Type B pancreatic cell (in vitro differentiated cells): ENCODE data around the gene AACS. TPM values are rescaled to one million over a fixed set of nuclear protein-coding genes. Genes with fewer than 3 reads are reported as not detected.
A peak's percentile ranks its signal among the peaks of the same experiment; 100 is the strongest.

ENCODE experiments used
- DNase-seq: peaks from one replicate; pipeline ENCODE4 v3.0.0; 2021; ENCODE audit warnings: mixed read lengths; ENCODE audit not compliant: unreplicated experiment; ENCODE audit errors: extremely low spot score
- H3K27ac Mint-ChIP-seq: 2 replicates; pipeline ENCODE4 v1.8.0; 2021; ENCODE audit warnings: mild to moderate bottlenecking, mixed read lengths
- H3K27me3 Mint-ChIP-seq: 2 replicates; pipeline ENCODE4 v1.8.0; 2021; ENCODE audit warnings: mixed read lengths
- H3K36me3 Mint-ChIP-seq: 2 replicates; pipeline ENCODE4 v1.8.0; 2021; ENCODE audit warnings: mixed read lengths
- H3K4me1 Mint-ChIP-seq: one replicate; pipeline ENCODE4 v1.8.0; 2021; ENCODE audit warnings: mixed read lengths; ENCODE audit not compliant: unreplicated experiment
- H3K4me3 Mint-ChIP-seq: 2 replicates; pipeline ENCODE4 v1.8.0; 2021; ENCODE audit warnings: mild to moderate bottlenecking, mixed read lengths
- H3K9me3 Mint-ChIP-seq: 2 replicates; pipeline ENCODE4 v1.8.0; 2021; ENCODE audit warnings: mixed read lengths
- CTCF ChIP-seq: fragments of 200-600 bp; sonication (generic); conservative IDR thresholded peaks from 2 replicates; pipeline ENCODE4 v1.5.0; 2021; ENCODE audit warnings: antibody characterized with exemption, mild to moderate bottlenecking
- total RNA-seq: library from RNA; stranded (reverse); gene quantifications from 2 replicates; pipeline ENCODE4 v1.2.1, GENCODE V29; 2021; ENCODE audit warnings: low replicate concordance

AACS gene
- total RNA-seq, 1 donor from 2014 or later = 37.1 TPM

DNA sequence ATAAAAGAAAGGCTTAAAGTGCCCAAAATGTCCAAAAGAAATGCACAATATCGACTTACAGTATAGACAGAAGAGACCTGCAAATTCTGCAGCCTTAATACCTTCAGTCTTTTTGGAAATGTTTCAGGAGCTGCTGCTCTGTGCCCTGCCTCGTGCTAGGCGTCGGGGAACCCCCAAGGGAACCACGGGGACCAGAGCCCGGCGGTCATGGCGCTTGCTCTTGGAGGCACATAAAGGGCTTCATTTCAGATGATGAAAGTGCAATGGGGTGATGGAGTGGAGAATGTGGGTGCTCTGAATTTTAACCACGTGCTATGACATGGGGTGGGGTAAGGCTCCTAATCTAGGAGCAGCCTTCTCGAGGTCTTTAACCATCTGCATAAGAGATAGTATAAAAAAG lies 14.8 kb upstream of the AACS start:
- no peaks in the 10 kb centered on the region for H3K27me3 Mint-ChIP-seq
- DNase-seq = no peak
- H3K9me3 Mint-ChIP-seq = peaks cover 3% of the 10 kb centered on the region
- no peak overlapping the region for H3K4me3 Mint-ChIP-seq
- no peak for TF ChIP-seq CTCF
- no peaks in the 10 kb centered on the region for H3K4me1 Mint-ChIP-seq
- H3K36me3 Mint-ChIP-seq = no peaks in the 10 kb centered on the region
- no peak overlapping the region for H3K27ac Mint-ChIP-seq

DNA sequence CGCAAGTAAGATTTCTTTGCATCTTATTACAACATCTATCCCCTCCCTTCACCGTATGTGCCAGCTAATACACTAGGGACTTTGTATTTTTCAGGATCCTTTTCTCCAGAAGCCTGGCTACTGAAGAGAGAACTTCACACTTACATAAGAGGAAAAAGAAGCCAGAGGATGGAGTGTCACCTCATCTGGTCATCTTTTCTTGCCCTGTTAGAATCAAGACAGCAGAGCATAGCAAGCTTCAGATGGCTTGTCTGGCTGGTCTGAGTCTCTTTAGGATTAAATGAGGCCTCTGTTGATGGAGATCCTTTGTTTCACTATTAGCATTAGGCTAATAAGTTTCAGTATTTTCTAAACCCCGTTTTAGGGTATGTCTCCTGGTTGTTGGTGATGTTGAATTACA lies 14.4 kb upstream of the AACS start:
- no peaks in the 10 kb centered on the region for H3K36me3 Mint-ChIP-seq
- no peaks in the 10 kb centered on the region for H3K27me3 Mint-ChIP-seq

DNA sequence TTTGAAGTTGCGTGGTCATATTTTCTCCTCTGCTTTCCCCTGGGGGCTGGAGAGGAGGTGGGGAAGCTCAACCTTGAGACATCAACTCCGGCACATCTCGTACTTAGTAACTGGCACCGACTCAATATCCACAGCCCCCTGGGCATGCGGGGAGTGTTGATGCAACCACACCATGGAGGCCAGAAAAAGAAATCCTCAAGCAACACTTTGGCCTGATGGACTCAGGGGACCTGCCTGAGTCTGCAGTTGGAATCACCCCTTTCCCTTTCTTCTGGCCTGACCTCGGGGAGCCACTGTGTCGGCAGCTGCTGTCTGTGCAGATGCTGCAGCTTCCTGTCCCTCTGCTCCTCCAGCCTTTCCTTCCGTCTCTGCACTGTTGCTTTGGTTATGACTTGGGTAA lies 11.4 kb upstream of the AACS start:
- no peaks in the 10 kb centered on the region for H3K4me1 Mint-ChIP-seq
- no peak overlapping the region for H3K4me3 Mint-ChIP-seq
- H3K36me3 Mint-ChIP-seq = no peaks in the 10 kb centered on the region
- no peak overlapping the region for H3K27ac Mint-ChIP-seq
- TF ChIP-seq CTCF = no peak
- H3K9me3 Mint-ChIP-seq = peaks cover 4% of the 10 kb centered on the region
- DNase-seq = no peak
- no peaks in the 10 kb centered on the region for H3K27me3 Mint-ChIP-seq

More for the DNA sequence above, 14.4 kb upstream of the AACS start:
- Mint-ChIP-seq H3K4me3 (no peak overlapping the region), H3K27ac (no peak overlapping the region), H3K9me3 (peaks cover 4% of the 10 kb centered on the region), H3K4me1 (no peaks in the 10 kb centered on the region)
- no peak for DNase-seq
- no peak for TF ChIP-seq CTCF

DNA sequence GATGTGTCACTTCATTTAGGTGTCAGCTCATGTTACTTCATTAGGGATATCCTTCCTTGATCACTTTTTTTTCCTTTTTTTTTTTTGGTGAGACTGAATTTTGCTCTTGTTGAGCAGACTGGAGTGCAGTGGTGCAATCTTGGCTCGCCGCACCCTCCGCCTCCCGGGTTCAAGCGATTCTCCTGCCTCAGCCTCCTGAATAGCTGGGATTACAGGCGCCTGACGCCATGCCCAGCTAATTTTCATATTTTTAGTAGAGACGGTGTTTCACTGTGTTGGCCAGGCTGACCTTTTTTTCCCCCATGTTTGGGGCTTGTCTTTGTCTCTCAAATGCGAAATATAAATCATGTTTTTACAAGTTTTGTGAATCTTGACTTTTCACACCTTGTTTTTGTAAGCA lies 9.6 kb upstream of the AACS start:
- DNase-seq = no peak
- H3K36me3 Mint-ChIP-seq = no peaks in the 10 kb centered on the region
- TF ChIP-seq CTCF = no peak
- peaks cover 4% of the 10 kb centered on the region for H3K9me3 Mint-ChIP-seq
- no peak overlapping the region for H3K27ac Mint-ChIP-seq
- no peaks in the 10 kb centered on the region for H3K4me1 Mint-ChIP-seq
- H3K4me3 Mint-ChIP-seq = no peak overlapping the region
- H3K27me3 Mint-ChIP-seq = no peaks in the 10 kb centered on the region

- no peak overlapping the region for H3K4me3 Mint-ChIP-seq
- no peaks in the 10 kb centered on the region for H3K27me3 Mint-ChIP-seq
- no peaks in the 10 kb centered on the region for H3K4me1 Mint-ChIP-seq
- peak overlapping the region; percentile 33 for H3K27ac Mint-ChIP-seq
- H3K9me3 Mint-ChIP-seq = peaks cover 4% of the 10 kb centered on the region
- no peak for DNase-seq
- no peaks in the 10 kb centered on the region for H3K36me3 Mint-ChIP-seq
- no peak for TF ChIP-seq CTCF
These were observed 8.9 kb upstream of the AACS start for GRCh38 chr12:125056306-125056705.

- no peak overlapping the region for H3K27ac Mint-ChIP-seq
- TF ChIP-seq CTCF = no peak
- H3K27me3 Mint-ChIP-seq = no peaks in the 10 kb centered on the region
- H3K4me1 Mint-ChIP-seq = no peaks in the 10 kb centered on the region
- no peak overlapping the region for H3K4me3 Mint-ChIP-seq
- H3K9me3 Mint-ChIP-seq = peaks cover 4% of the 10 kb centered on the region
- no peaks in the 10 kb centered on the region for H3K36me3 Mint-ChIP-seq
- no peak for DNase-seq
These were observed 7.5 kb upstream of the AACS start for GRCh38 chr12:125057708-125058107.
